ENCODE data around the gene KAZN.

- no peak for TF ChIP-seq ZNF565 (CRISPR knock-in tag; conservative IDR thresholded peaks at IDR 0.05; ENCODE audit: low read depth)
- TF ChIP-seq CSRNP3 (CRISPR knock-in tag; IDR thresholded peaks at IDR 0.05): no peak
- no peak for TF ChIP-seq ZNF70 (CRISPR knock-in tag; IDR thresholded peaks at IDR 0.05)
- TF ChIP-seq ZFP30 (CRISPR knock-in tag; IDR thresholded peaks at IDR 0.05): no peak
- no peak for TF ChIP-seq ISL1 (CRISPR knock-in tag; IDR thresholded peaks at IDR 0.05)
- TF ChIP-seq PATZ1 (CRISPR knock-in tag; IDR thresholded peaks at IDR 0.05; ENCODE audit: borderline replicate concordance): no peak
- no peak for TF ChIP-seq POU6F1 (CRISPR knock-in tag; IDR thresholded peaks at IDR 0.05; ENCODE audit: borderline replicate concordance, low read depth)
- TF ChIP-seq ESRRG (CRISPR knock-in tag; IDR thresholded peaks at IDR 0.05): no peak
- no peak for TF ChIP-seq SNAI2 (CRISPR knock-in tag; IDR thresholded peaks at IDR 0.05)
- TF ChIP-seq TOX (CRISPR knock-in tag; IDR thresholded peaks at IDR 0.05; ENCODE audit: borderline replicate concordance): no peak
- no peak for TF ChIP-seq PPARA (CRISPR knock-in tag; IDR thresholded peaks at IDR 0.05; ENCODE audit: borderline replicate concordance)
Observed at GRCh38 chr1:15104768-15105167, 506.3 kb downstream of the KAZN start.
